GM23248 (cell line): ENCODE results near the gene CMSS1.

Experiments
- EZH2 ChIP-seq: fragments of 200-600 bp; sonication (generic); IDR thresholded peaks from 2 replicates; pipeline ENCODE4 v1.6.1; 2018; ENCODE audit warnings: antibody characterized with exemption, mild to moderate bottlenecking; ENCODE audit not compliant: insufficient read depth, poor library complexity, severe bottlenecking
- EZH2phosphoT487 ChIP-seq: fragments of 200-600 bp; sonication (generic); IDR thresholded peaks from 2 replicates; pipeline ENCODE4 v1.6.1; 2018; ENCODE audit warnings: antibody characterized with exemption, moderate library complexity, mild to moderate bottlenecking, low read depth; ENCODE audit not compliant: insufficient read depth

- TF ChIP-seq EZH2phosphoT487 (no peak), EZH2 (no peak)
These were observed 191.8 kb downstream of the CMSS1 start for GRCh38 chr3:100009276-100010086.
